Stomach (tissue), 4 donors: ENCODE data around the gene LUM.

ENCODE experiments used
- EP300 ChIP-seq: sonication (generic); formaldehyde crosslinking; IDR thresholded peaks from one replicate; pipeline ENCODE4 v1.6.1; 2017; ENCODE audit warnings: antibody characterized with exemption
- POLR2A ChIP-seq, 4 donors: fragments of 450-650 bp; IDR thresholded peaks; one replicate each; pipeline ENCODE4 v1.6.1; 2016; ENCODE audit warnings: antibody characterized with exemption in 4 of 4, control low read depth in 2 of 4, mild to moderate bottlenecking in 1 of 4, moderate library complexity in 1 of 4
- POLR2AphosphoS5 ChIP-seq, 3 donors: sonication (generic); formaldehyde crosslinking; IDR thresholded peaks; one replicate each; pipeline ENCODE4 v1.6.1; 2016; ENCODE audit warnings: antibody characterized with exemption in 3 of 3
- TF ChIP-seq, protein P1 (sequence below), 7 experiments: fragments of 450-650 bp in 4 of 7; fragments of 200-600 bp in 3 of 7; sonication (generic) in 3 of 7; IDR thresholded peaks; one replicate each; pipeline ENCODE4 v1.5.1; 2016 to 2019; ENCODE audit warnings: antibody characterized with exemption in 7 of 7, control low read depth in 2 of 7, mild to moderate bottlenecking in 1 of 7

DNA sequence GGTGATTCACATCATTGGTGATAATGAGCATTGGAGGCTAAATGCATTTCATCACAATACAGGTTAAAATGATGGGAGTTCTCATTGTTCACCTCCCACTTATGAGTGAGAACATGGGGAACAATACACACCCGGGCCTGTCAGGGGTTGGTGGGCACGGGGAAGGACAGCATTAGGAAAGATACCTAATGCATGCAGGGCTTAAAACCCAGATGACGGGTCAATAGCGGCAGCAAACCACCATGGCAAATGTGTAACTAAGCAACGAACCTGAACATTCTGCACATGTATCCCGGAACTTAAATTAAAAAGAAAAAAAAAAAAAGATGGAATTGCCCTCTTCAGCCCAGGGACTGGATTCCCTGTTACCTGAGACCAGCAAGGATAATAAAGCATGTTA, 2.3 kb upstream of the LUM start:
- TF ChIP-seq, protein P1, sequence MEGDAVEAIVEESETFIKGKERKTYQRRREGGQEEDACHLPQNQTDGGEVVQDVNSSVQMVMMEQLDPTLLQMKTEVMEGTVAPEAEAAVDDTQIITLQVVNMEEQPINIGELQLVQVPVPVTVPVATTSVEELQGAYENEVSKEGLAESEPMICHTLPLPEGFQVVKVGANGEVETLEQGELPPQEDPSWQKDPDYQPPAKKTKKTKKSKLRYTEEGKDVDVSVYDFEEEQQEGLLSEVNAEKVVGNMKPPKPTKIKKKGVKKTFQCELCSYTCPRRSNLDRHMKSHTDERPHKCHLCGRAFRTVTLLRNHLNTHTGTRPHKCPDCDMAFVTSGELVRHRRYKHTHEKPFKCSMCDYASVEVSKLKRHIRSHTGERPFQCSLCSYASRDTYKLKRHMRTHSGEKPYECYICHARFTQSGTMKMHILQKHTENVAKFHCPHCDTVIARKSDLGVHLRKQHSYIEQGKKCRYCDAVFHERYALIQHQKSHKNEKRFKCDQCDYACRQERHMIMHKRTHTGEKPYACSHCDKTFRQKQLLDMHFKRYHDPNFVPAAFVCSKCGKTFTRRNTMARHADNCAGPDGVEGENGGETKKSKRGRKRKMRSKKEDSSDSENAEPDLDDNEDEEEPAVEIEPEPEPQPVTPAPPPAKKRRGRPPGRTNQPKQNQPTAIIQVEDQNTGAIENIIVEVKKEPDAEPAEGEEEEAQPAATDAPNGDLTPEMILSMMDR (IDR thresholded peaks at IDR 0.05) = no peak
- no peak for TF ChIP-seq POLR2AphosphoS5 (IDR thresholded peaks at IDR 0.05)
- TF ChIP-seq POLR2A (IDR thresholded peaks at IDR 0.05) = no peak
- no peak for TF ChIP-seq EP300
